Fibroblast of peridontal ligament (primary cell): ENCODE data around the gene SORL1.
"Not testable (repeated sequence)": the region's sequence is repeated elsewhere in the genome, so short reads cannot be mapped to it uniquely, and the experiment has no call there.

Experiments
- DNase-seq: peaks from one replicate; pipeline ENCODE4 v3.0.0-alpha.2; 2010; ENCODE audit errors: extremely low read depth

SORL1 gene

DNA sequence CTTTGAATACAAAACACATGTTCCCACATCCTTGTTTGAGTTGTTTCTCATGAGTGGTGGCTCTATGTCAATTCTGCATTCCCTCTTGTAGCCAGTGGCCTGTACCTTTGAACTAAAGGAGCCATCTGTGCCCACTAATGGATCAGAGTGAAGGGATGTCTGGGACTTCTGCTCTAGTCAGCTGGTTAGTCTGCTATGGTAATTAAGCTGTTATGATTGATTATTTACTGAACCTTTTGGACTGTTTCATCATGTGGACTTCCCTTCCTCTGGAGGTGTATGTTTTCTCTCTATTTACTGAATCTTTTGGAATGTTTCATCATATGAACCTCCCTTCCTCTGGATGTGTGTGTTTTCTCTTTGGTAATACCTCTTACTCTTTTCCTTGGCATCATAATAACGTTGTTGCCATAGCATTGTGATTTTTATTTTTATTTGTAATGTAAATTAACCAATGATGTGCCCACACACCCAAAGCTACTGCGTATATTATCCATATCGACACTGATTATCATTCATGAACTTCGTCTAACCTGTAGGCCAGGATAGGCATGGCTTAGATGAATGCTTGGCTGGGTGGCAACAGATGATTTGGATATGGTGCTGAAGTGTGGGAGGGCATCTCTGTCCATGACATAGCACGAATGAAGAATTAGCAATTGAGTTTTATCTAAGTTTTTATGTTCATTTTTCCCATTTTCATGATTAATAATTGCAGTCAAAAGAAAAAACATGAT lies 113.0 kb downstream of the SORL1 start:
- no peak for DNase-seq

DNA sequence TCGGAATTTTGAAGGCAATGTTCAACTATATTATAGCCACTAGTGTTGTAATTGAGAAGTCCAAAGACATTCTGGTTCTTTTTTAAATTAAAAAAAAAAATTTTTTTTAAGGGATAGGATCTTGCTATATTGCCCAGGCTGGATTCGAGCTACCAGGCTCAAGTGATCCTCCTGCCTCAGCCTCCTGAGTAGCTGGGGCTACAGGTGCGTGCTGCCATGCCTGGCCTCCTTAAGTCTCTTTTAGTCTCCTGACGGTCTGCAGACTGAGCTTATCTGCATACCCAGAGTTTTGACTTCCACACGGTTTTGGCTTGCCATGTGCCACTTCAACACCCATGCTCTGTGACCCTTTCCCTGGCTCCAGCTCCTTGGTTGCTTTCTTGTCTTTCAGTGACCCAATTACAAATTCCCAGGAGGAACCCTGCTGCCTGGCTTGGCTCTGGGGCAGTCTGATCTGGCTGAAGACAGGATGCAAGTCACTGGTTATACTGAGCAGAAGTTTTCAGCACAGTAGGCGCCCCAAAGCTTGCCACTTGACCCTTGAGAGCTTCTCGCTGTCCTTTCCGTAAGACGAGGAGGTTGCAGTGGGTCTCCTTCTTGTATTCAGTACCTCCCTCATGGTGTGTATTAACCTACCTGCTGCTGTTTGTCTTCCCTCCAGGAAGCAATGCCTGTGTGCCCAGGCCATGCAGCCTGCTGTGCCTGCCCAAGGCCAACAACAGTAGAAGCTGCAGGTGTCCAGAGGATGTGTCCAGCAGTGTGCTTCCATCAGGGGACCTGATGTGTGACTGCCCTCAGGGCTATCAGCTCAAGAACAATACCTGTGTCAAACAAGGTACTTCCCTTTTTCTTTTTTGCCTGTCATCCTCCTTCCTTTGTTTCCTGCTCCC lies 114.4 kb downstream of the SORL1 start:
- no peak for DNase-seq

DNA sequence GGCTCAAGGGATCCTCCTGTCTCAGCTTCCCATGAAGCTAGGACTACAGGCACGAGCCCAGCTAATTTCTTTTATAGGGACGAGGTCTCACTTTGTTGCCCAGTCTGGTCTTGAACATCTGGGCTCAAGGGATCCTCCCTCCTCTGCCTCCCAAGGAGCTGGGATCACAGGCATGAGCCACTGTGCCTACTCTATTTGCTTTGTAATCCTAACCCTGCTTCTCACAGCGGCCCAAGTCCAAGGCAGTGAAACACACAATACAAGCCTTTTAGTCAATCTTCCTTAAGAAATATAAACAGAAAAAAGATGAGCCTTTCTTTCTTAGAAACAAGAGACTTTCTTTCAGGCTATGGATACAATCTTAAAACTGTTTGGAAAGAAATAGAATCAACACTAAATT lies 115.9 kb downstream of the SORL1 start:
- peak; percentile 14 for DNase-seq

DNA sequence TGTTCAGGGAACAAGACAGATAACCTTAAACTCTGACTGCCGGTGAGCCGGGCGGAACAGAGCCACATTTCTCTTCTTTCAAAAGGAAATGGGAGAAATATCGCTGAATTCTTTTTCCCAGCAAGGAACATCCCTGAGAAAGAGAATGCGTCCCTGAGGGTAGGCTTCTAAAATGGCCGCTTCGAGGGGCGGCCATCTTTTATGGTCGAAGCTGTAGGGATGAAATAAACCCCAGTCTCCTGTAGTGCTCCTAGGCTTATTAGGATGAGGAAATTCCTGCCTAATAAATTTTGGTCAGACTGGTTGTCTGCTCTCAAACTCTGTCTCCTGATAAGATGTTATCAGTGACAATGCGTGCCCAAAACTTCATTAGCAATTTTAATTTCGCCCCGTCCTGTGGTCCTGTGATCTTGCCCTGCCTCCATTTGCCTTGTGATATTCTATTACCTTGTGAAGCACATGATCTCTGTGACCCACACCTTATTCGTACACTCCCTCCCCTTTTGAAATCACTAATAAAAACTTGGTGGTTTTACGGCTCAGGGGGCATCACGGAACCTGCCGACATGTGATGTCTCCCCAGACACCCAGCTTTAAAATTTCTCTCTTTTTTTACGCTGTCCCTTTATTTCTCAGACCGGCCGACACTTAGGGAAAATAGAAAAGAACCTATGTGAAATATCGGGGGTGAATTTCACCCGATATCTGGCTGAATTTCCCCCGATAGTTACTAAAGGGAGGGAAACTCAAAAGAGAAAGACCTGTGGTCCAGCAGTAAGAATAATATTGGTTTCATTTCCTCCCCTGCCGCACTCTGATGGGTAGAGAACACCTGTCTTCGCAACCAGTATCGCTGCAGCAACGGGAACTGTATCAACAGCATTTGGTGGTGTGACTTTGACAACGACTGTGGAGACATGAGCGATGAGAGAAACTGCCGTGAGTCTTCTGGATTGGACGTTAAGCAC lies 117.5 kb downstream of the SORL1 start:
- not testable (repeated sequence) for DNase-seq

DNA sequence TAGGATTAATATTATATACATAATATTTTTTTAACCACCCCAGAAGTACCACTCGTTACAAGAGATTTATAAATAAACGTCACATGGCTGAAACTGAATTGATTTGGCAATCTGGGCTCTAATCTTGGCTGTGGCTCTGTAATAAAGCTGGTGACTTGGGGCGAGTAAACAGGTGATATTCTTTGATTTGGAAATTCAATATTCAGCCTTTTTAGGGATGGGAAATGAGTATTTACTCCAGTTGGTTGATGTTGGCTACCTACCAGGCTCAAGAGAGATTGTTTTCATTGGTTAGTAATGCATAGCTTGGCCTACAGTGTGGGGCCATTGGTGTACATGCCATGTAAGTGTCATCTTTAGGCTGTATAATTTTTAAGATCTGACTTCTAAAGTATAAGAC lies 118.3 kb downstream of the SORL1 start:
- DNase-seq, result no peak

DNA sequence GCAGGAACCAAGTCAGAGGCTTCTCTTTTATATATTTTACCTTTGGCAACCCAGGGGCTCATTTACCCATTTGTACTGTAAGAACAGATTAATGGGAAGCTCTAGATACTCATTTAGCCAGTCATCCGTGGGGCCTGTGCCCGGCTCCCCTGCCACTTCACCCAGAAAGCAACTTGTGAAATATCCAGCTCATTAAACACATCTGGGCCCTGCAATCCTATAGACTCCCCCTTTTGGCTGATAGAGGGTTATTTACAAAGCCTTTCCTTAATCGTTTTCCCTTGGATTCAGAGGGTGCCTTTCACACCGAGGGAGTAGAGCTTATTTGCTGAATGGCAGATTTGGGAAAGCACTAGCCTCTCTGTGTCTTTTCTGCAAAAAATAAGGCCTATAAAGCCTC lies 119.4 kb downstream of the SORL1 start:
- DNase-seq, result no peak

DNA sequence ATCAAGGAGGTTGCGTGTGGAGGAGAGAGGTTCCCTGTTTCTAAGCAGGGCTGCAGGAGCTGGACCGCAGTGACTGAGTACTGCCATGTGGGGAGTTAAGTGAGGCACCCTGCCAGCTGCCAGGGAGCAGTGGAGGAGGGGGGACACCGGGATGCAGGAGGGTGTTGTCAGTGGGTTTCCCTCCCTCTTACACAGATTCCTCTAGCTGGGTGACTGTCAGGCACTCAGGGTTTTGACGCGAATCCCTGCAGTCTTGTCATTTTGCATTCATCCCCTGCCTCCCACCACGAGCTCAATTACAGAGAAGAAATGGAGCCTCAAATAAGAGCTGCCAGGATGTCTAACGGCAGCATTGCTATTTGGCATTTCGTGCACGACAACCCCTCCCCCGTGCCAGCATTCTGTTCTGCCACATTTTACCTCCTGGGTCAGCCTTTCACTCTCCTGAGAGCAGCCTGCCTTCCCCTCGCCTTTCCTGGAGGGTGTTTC lies 120.5 kb downstream of the SORL1 start:
- DNase-seq, result no peak

DNA sequence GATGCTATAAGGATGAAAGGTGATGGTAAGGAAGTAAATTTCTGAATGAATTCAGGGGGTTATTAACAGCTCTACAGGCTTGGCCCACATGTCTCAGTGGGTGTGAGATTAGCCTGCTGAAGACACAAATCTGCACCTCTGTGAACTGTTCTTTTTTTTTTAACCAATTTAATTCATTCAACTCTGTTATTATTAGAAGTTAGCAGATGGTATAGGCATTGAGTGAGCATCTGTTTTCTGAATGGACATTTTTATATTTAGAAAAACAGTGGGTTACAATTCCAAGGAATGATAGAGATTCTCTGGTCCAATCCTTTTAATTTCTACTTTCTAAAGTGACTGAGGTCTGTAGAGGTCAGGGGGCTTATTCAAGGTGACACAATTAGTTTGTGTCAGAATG lies 122.7 kb downstream of the SORL1 start:
- DNase-seq, result no peak

DNA sequence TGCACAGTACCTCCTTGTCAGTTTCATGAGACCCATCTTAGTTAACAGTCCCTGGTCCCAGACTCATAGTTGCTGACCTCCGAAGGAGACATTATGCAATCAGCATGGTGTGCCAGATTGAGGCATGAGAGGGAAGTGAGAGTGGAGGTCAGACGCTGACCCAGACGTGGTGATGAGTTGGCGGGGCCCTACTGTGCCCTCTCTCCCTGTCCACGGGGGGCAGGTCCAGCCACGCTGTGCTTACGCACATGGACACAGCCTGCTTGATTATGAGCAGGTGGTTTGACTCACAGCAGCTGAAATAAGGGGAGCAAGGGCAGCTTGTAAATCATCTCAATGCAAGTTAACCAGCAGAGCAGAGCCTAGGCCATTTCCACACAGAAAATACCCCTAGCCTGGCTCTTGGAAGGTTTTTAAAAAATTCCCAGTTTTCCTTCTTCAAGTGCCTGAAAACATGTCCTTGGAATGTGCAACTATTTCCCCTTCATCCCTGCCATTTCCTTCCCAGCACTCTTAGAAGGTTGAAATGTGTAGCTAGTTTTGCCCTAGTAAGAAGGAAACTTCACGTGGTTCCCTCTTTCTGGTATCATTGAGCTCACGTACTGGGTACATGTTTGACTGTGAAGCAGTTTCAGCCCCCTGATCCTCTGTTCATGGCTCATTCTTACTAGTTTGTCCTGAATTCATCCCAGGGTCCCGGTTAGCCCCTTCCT lies 123.3 kb downstream of the SORL1 start:
- DNase-seq, result no peak

DNA sequence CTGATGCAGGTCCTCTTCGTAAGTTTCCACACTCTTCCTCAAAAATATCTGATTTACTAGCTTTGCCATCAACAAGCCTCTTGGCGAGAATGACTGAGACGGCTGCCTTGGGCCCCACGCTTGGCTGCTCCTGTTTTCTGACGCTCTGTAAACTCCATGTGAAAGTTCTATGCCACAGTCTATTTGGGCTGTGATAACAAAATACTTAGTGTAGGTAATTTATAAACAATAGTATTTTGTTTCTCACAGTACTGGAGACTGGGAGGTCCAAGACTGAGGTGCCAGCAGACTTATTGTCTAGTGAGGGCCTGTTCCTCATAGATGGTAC lies 123.8 kb downstream of the SORL1 start:
- no peak for DNase-seq

DNA sequence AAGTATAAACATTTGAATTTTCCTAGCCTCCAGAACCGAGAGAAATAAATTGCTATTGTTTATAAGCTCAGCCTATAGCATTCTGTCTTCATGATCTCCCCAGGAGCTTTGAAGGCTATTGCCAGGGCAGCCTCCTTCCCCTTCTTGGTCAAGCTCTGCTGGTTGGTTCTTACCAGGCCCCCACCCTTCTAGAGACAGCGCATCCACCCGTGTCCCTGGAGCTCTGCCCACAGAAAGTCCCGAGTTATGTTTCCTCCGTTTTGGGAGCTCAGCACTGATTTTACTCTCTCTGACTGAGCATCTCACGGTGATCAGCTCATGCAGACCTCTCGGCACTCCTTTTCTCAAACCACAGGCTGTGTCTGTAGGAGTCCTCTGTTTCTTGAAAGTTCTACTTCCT lies 124.4 kb downstream of the SORL1 start:
- DNase-seq, result no peak

DNA sequence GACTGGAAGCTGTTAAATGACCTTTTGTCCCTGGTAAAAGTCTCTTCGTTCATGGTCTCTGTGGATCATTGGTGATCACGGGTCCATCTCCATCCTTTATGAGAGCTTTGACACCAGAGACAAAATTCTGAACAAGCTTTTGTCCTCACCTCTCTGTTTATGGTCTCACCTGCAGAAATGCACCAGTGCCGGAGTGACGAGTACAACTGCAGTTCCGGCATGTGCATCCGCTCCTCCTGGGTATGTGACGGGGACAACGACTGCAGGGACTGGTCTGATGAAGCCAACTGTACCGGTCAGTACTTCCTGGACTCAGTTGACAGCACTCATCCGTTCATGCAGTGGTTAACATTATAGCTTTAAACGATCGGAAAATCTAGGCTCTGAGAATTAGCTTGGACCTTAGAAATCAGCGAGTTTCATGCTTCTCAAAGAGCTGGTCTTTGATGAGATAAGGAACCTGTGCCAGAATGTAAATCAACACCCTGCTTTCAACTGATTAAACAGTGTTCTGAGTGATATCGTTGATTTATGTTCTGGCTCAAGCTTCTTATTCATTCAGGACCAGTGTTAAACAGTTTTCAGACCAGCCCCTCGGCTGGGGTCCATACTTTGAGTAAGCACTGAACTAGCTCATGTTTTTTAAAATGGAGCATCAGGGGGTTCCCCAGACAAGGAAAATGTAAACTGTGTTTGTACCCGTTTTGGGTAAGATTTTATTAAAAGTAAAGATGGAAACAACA lies 125.2 kb downstream of the SORL1 start:
- DNase-seq, result no peak

DNA sequence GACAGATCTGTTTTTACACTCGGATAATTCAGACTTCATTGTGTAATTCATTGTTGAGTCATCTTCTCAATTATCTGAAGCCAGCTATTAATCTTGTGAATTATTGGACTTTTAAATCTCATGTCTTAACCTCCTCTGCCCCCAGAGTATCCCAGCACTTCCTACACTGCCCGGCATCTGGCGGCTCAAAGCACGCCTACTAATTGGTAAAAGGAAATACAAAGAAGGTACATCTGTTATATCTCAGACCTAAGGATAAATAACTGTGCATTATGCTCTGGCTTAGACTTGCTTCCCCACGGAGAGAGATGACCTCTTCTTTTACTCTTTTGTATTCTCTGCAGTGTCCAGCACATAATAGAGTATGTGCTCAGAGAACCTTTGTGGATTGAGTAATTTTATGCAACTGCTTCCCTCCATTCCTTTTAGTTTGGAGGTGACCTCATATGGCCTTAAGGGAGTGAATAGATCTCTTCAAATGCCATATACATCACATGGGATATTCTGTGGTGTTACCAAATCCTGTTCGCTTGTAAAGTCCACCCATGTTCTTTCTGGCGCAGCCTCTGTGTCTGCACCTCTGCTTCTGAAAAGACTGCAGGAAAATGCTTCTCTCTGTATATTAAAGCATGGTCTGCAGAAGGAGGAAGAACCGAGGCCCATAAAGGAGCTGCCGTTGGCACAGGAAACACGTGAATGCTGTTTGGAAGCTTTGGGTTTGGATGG lies 126.3 kb downstream of the SORL1 start:
- no peak for DNase-seq

DNA sequence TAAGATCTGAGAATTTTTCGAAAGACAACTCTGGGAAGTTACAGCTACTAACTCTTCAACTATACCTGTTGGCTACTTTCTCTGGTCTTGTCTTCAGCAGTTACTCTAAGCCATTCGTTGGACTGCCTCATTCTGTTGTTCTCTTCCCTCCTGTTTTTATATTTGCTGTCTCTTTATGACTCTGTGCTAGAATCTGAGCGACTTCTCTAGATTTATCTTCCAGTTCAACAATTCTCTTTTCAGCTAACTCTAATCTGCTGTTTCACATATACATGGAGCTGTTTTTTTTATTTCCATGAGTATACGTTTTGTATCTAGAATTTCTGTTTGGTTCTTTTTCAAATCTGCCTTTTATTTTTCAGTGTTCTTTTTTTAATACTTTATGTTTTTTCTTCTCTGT lies 128.0 kb downstream of the SORL1 start:
- DNase-seq, result no peak

DNA sequence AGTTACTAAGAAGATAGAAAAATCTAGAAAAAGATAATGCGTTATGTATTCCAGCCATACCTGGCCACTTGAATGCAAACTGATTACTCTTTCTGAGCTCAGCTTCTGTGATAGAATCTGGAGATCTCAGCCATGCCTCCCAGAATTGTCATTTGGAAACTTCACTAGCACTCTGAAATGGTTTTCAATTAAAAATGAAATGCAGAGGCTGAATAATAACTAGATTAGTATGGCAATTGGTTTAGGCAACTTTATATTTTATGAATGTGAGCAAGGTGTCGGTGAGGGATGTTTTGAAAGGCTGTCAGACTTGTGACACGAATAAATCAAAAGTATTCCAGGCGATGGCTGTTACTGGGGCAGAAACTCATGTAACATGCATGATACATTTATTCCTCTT lies 129.5 kb downstream of the SORL1 start:
- DNase-seq, result no peak

DNA sequence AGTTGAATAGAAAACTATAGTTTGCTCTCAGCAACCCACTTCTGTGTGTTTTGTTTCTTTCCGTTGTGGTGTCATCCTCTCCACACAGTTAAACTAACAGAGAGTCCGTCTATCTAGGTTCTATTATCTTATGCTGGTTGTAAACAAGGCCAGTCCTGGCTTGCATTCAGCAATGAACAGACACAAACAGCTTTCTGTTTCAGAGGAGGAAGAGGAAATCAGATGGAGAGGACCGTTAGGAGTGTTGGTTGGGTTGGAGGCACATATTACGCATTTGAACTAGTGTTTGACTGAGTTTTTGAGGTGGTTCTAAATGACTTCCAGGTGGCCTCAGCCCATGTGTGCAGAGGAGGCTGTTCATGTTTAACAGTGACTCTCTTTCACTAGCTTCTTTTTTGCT lies 130.2 kb downstream of the SORL1 start:
- DNase-seq, result no peak

DNA sequence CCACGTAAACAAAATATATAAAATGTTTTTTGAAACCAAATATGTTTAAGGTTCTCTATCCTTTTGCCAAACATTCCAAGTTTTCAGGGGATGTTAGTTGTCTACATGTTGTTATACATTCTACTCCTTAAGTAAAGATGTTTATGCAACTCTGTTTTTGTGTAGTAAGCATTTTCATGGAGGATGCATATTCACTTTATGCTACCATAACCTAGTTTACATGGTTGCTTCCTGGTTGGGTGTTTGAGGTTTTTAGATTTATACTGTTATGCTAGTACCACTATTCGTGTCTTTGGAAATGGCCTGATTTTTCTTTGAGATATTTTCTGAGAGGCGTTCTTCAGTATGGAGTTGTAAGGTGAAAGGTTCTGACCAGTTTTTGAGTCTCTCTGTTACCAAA lies 131.7 kb downstream of the SORL1 start:
- DNase-seq, result no peak

DNA sequence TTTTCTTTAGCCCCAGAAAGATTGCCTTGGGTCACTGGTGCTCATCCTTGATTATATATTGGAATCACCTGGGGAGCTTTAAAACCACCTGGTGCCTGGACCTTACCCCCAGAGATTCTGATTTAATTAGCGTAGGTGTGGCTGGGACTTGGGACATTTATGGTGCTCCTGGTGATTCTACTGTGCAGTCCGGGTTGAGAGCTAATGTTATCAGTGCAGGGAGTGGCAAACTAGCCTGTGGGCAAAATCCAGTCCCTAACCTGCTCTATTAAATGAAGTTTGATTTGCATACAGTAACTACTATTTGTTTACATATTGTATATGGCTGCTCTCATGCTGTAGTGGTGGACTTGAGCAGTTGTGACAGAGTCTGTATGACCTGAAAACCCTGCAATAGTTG lies 134.6 kb downstream of the SORL1 start:
- DNase-seq, result no peak

DNA sequence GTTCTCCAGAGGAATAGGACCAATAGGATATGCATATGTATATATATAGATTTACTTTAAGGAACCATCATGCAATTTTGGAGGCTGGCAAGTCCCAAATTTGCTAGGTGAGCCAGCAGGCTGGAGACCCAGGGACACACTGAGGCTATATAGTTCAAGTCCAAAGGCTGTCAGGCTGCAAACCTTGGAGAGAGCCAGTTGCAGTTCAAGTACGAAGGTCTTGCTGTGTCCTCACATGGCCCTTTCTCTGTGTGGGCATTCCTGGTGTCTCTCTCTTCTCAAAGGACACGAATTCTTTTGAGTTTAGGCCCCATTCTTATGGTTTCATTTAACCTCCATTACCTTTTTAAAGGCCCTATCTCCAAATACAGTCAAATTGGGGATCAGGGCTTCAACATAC lies 135.1 kb downstream of the SORL1 start:
- no peak for DNase-seq

DNA sequence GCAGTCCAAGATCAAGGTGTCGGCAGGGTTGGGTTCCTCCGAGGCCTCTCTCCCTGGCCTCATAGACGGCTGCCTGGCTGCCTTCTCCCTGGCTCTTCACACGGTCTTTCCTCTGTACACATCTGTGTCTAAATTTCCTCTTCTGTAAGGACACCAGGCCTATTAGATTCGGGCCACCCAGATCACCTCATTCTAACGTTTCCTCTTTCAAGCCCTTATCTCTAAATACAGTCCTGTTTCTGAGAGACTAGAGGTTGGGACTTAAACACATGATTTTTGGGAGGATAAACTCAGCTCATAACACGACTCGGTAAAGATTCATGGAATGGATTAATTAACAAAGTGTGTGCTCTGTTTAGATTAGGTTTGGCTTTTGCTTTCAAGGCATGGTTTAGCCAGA lies 136.6 kb downstream of the SORL1 start:
- DNase-seq, result no peak
